ENCODE measurements around the gene TAS1R3.

The TAS1R3 gene

GRCh38 chr1:1374929-1375662 lies 44.0 kb downstream of the TAS1R3 start, which contains the start of gene AURKAIP1:
AURKAIP1 (minus strand) TSS chr1:1375207; CDS start chr1:1374756, 451 bp downstream.
- TF ChIP-seq EZH2phosphoT487 (conservative IDR thresholded peaks at IDR 0.05; ENCODE audit: low read length) (no peak), CTCF (IDR thresholded peaks at IDR 0.05; ENCODE audit: insufficient read depth, low read length, poor library complexity, severe bottlenecking) (no peak)
- H3K9ac ChIP-seq (ENCODE audit: low read length) = peak within 1 kb of the TSS; percentile 99
- H4K20me1 ChIP-seq (ENCODE audit: low read depth, low read length) = no peaks in the 10 kb centered on the region
- no peaks in the 10 kb centered on the region for H3K36me3 ChIP-seq (ENCODE audit: low read length)
- no peaks in the 10 kb centered on the region for H3K9me2 ChIP-seq (replicated peaks; ENCODE audit: insufficient read depth, low read length)
- peak within 1 kb of the TSS; percentile 90 for H3K4me2 ChIP-seq (ENCODE audit: low read depth, low read length, poor library complexity, severe bottlenecking)
- peaks cover 18% of the 10 kb centered on the region for H3K79me2 ChIP-seq (ENCODE audit: insufficient read depth, low read length)
- H3K27ac ChIP-seq (ENCODE audit: low read depth, low read length) = peak within 1 kb of the TSS; percentile 63
- H3K9me3 ChIP-seq (ENCODE audit: insufficient read depth, low read length) = no peaks in the 10 kb centered on the region
- H2AFZ ChIP-seq (ENCODE audit: low read depth, low read length, severe bottlenecking) = peak within 1 kb of the TSS; percentile 72
- H3F3A ChIP-seq (ENCODE audit: insufficient read depth) = peaks cover 19% of the 10 kb centered on the region
- peak within 1 kb of the TSS; percentile 97 for H3K4me3 ChIP-seq (ENCODE audit: insufficient read depth, low read length, poor library complexity, severe bottlenecking)
- no peaks in the 10 kb centered on the region for H3K27me3 ChIP-seq (ENCODE audit: low read length)

- Histone ChIP-seq H3K27ac (ENCODE audit: low read depth, low read length) (peak overlapping the region; percentile 63), H2AFZ (ENCODE audit: low read depth, low read length, severe bottlenecking) (no peak overlapping the region), H3K9me2 (replicated peaks; ENCODE audit: insufficient read depth, low read length) (no peaks in the 10 kb centered on the region), H3K9me3 (ENCODE audit: insufficient read depth, low read length) (no peaks in the 10 kb centered on the region), H3K27me3 (ENCODE audit: low read length) (no peaks in the 10 kb centered on the region), H3K79me2 (ENCODE audit: insufficient read depth, low read length) (peaks cover 21% of the 10 kb centered on the region), H3K4me2 (ENCODE audit: low read depth, low read length, poor library complexity, severe bottlenecking) (peak overlapping the region; percentile 90), H3F3A (ENCODE audit: insufficient read depth) (peaks cover 19% of the 10 kb centered on the region), H3K9ac (ENCODE audit: low read length) (peak overlapping the region; percentile 99), H3K4me3 (ENCODE audit: insufficient read depth, low read length, poor library complexity, severe bottlenecking) (no peak overlapping the region), H4K20me1 (ENCODE audit: low read depth, low read length) (no peaks in the 10 kb centered on the region), H3K36me3 (ENCODE audit: low read length) (no peaks in the 10 kb centered on the region)
- TF ChIP-seq CTCF (IDR thresholded peaks at IDR 0.05; ENCODE audit: insufficient read depth, low read length, poor library complexity, severe bottlenecking) = no peak
- no peak for TF ChIP-seq EZH2phosphoT487 (conservative IDR thresholded peaks at IDR 0.05; ENCODE audit: low read length)
Observed at GRCh38 chr1:1376551-1377226, 45.6 kb downstream of the TAS1R3 start.

GRCh38 chr1:1377540-1378205 lies 46.6 kb downstream of the TAS1R3 start:
- peaks cover 31% of the 10 kb centered on the region for H3K79me2 ChIP-seq (ENCODE audit: insufficient read depth, low read length)
- H3K36me3 ChIP-seq (ENCODE audit: low read length) = no peaks in the 10 kb centered on the region
- H3K27me3 ChIP-seq (ENCODE audit: low read length) = no peaks in the 10 kb centered on the region
- H3K9ac ChIP-seq (ENCODE audit: low read length) = no peak overlapping the region
- H3K4me2 ChIP-seq (ENCODE audit: low read depth, low read length, poor library complexity, severe bottlenecking) = no peak overlapping the region
- no peaks in the 10 kb centered on the region for H3K9me2 ChIP-seq (replicated peaks; ENCODE audit: insufficient read depth, low read length)
- no peak overlapping the region for H3K4me3 ChIP-seq (ENCODE audit: insufficient read depth, low read length, poor library complexity, severe bottlenecking)
- no peaks in the 10 kb centered on the region for H4K20me1 ChIP-seq (ENCODE audit: low read depth, low read length)
- no peak overlapping the region for H2AFZ ChIP-seq (ENCODE audit: low read depth, low read length, severe bottlenecking)
- no peak overlapping the region for H3K27ac ChIP-seq (ENCODE audit: low read depth, low read length)
- H3F3A ChIP-seq (ENCODE audit: insufficient read depth) = peaks cover 19% of the 10 kb centered on the region
- TF ChIP-seq EZH2phosphoT487 (conservative IDR thresholded peaks at IDR 0.05; ENCODE audit: low read length) (no peak), CTCF (IDR thresholded peaks at IDR 0.05; ENCODE audit: insufficient read depth, low read length, poor library complexity, severe bottlenecking) (no peak)
- H3K9me3 ChIP-seq (ENCODE audit: insufficient read depth, low read length) = no peaks in the 10 kb centered on the region

All from SU-DHL-6 (cell line).